GM12878 (cell line): ENCODE results near the gene EXO1. TPM values are rescaled to one million over a fixed set of nuclear protein-coding genes. Genes with fewer than 3 reads are reported as not detected.

Source experiments
- ATAC-seq: fragments of 200-7000 bp; cut with Tn5 transposase; 3 replicates; pipeline ENCODE4 v1.9.1; 2020; ENCODE audit warnings: mild to moderate bottlenecking, moderate library complexity
- BruUV-seq: library from RNA; stranded (reverse); fragments of 400-500 nt; replicated peaks from 2 replicates; lab custom pipeline; 2021; lab: Mats Ljungman, UMichigan
- CTCF ChIA-PET: fragments of 300-600 bp; sonication (Branson Sonifier 250); formaldehyde crosslinking; extraction: SDS; loops from one replicate; lab custom pipeline; 2021; ENCODE audit warnings: inconsistent platforms; lab: Yijun Ruan, JAX
- POLR2A ChIA-PET: fragments of 350-600 bp; formaldehyde crosslinking; extraction: SDS; loops from one replicate; lab custom pipeline; 2021; ENCODE audit warnings: inconsistent platforms; lab: Charles Lee
- RAD21 ChIA-PET: fragments of 300-600 bp; sonication (Branson Sonifier 250); formaldehyde crosslinking; loops from one replicate; lab custom pipeline; 2023; ENCODE audit warnings: antibody characterized with exemption; ENCODE audit not compliant: unreplicated experiment; lab: Charles Lee
- SMC1A ChIA-PET: fragments of 300-600 bp; sonication (Branson Sonifier 250); formaldehyde crosslinking; loops from one replicate; lab custom pipeline; 2023; ENCODE audit not compliant: unreplicated experiment, uncharacterized antibody; lab: Charles Lee
- DNase-seq: peaks from one replicate; pipeline ENCODE4 v3.0.0-alpha.2; 2011; ENCODE audit warnings: low read depth, low spot score
- FAIRE-seq: peaks from 3 replicates; lab custom pipeline; 2011; peaks lifted over from hg19 to GRCh38; lab: Jason Lieb, UNC
- H2AFZ ChIP-seq: 2 replicates; pipeline ENCODE4 v1.6.0; 2011; ENCODE audit warnings: low read depth, low read length, control low read depth; ENCODE audit not compliant: control insufficient read depth
- H3K27ac ChIP-seq: 2 replicates; pipeline ENCODE4 v1.5.1; 2011; ENCODE audit warnings: control low read depth; ENCODE audit not compliant: control insufficient read depth, insufficient read depth
- H3K27me3 ChIP-seq, 2 experiments: replicated peaks in 1 of 2; 2 replicates each; pipeline versions ENCODE4 v1.6.0 to v1.6.1; 2011; ENCODE audit warnings: low read length in 1 of 2; ENCODE audit not compliant: control insufficient read depth in 2 of 2, insufficient read depth in 2 of 2
- H3K36me3 ChIP-seq, 2 experiments: 2 replicates each; pipeline ENCODE4 v1.5.1; 2011; ENCODE audit warnings: low read length in 1 of 2; ENCODE audit not compliant: control insufficient read depth in 2 of 2, insufficient read depth in 2 of 2
- H3K4me1 ChIP-seq: 2 replicates; pipeline ENCODE4 v1.6.1; 2011; ENCODE audit warnings: mild to moderate bottlenecking, low read length, moderate library complexity, mixed read lengths; ENCODE audit not compliant: control insufficient read depth, insufficient read depth
- H3K4me2 ChIP-seq: 2 replicates; pipeline ENCODE4 v1.6.0; 2011; ENCODE audit warnings: control low read depth; ENCODE audit not compliant: control insufficient read depth, insufficient read depth
- H3K4me3 ChIP-seq: fragments of 200-600 bp; sonication (generic); 2 replicates; pipeline ENCODE4 v1.5.1; 2016
- H3K79me2 ChIP-seq: 2 replicates; pipeline ENCODE4 v1.6.0; 2011; ENCODE audit warnings: low read length; ENCODE audit not compliant: control insufficient read depth, insufficient read depth
- H3K9ac ChIP-seq: 2 replicates; pipeline ENCODE4 v1.8.0; 2011; ENCODE audit warnings: low read length, control low read depth, mixed read lengths; ENCODE audit not compliant: control insufficient read depth, insufficient read depth
- H3K9me3 ChIP-seq: replicated peaks from 3 replicates; pipeline ENCODE4 v1.5.1; 2011; ENCODE audit warnings: mild to moderate bottlenecking, low read length; ENCODE audit not compliant: control insufficient read depth, insufficient read depth
- H4K20me1 ChIP-seq: 2 replicates; pipeline ENCODE4 v1.6.0; 2011; ENCODE audit not compliant: control insufficient read depth, insufficient read depth
- ASH2L ChIP-seq: fragments of 300-600, 200-600 bp; sonication (generic); IDR thresholded peaks from 2 replicates; pipeline ENCODE4 v1.6.1; 2017; ENCODE audit warnings: low read depth, mild to moderate bottlenecking, borderline replicate concordance
- CREB1 ChIP-seq: IDR thresholded peaks from 2 replicates; pipeline ENCODE4 v1.6.1; 2012; ENCODE audit warnings: low read depth, mild to moderate bottlenecking, inconsistent platforms
- CREM ChIP-seq: IDR thresholded peaks from 2 replicates; pipeline ENCODE4 v1.6.1; 2014; ENCODE audit warnings: antibody characterized with exemption, low read depth
- HDAC6 ChIP-seq: fragments of 200-600 bp; sonication (generic); IDR thresholded peaks from one replicate; pipeline ENCODE4 v1.8.0; 2017; ENCODE audit warnings: antibody characterized with exemption; ENCODE audit not compliant: unreplicated experiment
- MTA2 ChIP-seq: fragments of 450-650 bp; IDR thresholded peaks from 2 replicates; pipeline ENCODE4 v1.6.1; 2016; ENCODE audit warnings: low read depth, mild to moderate bottlenecking, moderate library complexity
- NRF1 ChIP-seq: conservative IDR thresholded peaks from 2 replicates; pipeline ENCODE4 v1.6.1; 2011; ENCODE audit warnings: mild to moderate bottlenecking, low read depth, low read length, improper control_type of control experiment
- RUNX3 ChIP-seq: IDR thresholded peaks from 2 replicates; pipeline ENCODE4 v1.6.1; 2012; ENCODE audit warnings: low read length, inconsistent platforms
- SMC3 ChIP-seq: IDR thresholded peaks from 2 replicates; pipeline ENCODE4 v1.6.1; 2011; ENCODE audit warnings: low read length, improper control_type of control experiment, borderline replicate concordance
- SPI1 ChIP-seq: IDR thresholded peaks from 2 replicates; pipeline ENCODE4 v1.6.1; 2011; ENCODE audit warnings: low read depth, mild to moderate bottlenecking, low read length, moderate library complexity, borderline replicate concordance; ENCODE audit not compliant: insufficient read depth
- STAT3 ChIP-seq: IDR thresholded peaks from 2 replicates; pipeline ENCODE4 v1.6.1; 2011; ENCODE audit warnings: low read depth, low read length, improper control_type of control experiment
- TCF3 ChIP-seq: IDR thresholded peaks from 2 replicates; pipeline ENCODE4 v1.6.1; 2012; ENCODE audit warnings: low read depth, mild to moderate bottlenecking, low read length, borderline replicate concordance; ENCODE audit not compliant: insufficient read depth
- ZNF207 ChIP-seq: fragments of 450-650 bp; IDR thresholded peaks from 2 replicates; pipeline ENCODE4 v1.6.1; 2014; ENCODE audit warnings: antibody characterized with exemption, mild to moderate bottlenecking, borderline replicate concordance
- WGBS: methylation state at CpG from one replicate; pipeline ENCODE4 v1.1.6; 2016; ENCODE audit warnings: low lambda C conversion rate; ENCODE audit not compliant: insufficient replicate concordance, insufficient coverage; ENCODE audit errors: missing lambda C conversion rate; 5-methylcytosine and 5-hydroxymethylcytosine counted together
- in situ Hi-C: fragments of 300-500 bp; cut with MboI; formaldehyde crosslinking; loops from 9 replicates; pipeline ENCODE4 v1.14.3; 2018; ENCODE audit warnings: mixed read lengths
- intact Hi-C: fragments of 100-400 bp; cut with micrococcal nuclease; formaldehyde crosslinking; loops from one replicate; pipeline ENCODE4 v1.14.2; 2022; ENCODE audit not compliant: unreplicated experiment
- polyA plus RNA-seq, 11 experiments: library from polyadenylated mRNA; depleted of rRNA in 4 of 11; unstranded in 6 of 11; stranded (reverse) in 5 of 11; fragments of >200 nt; fragmentation: Nextera tagmentation in 4 of 11; fragmentation: Illumina TruSeq in 1 of 11; extraction: Ambion mirVana in 4 of 11; extraction: Trizol in 1 of 11; gene quantifications; 1 replicate in 1 of 11; 2 replicates in 10 of 11; pipeline versions ENCODE4 v1.2.1 to v1.2.3, GENCODE V29; 2011 to 2016; ENCODE audit warnings: inconsistent platforms in 2 of 11, missing spikeins in 2 of 11, low read depth in 1 of 11
- total RNA-seq, 4 experiments: library from RNA; depleted of rRNA in 3 of 4; stranded (reverse); fragments of >200 nt in 3 of 4; fragmentation: Illumina TruSeq in 1 of 4; extraction: Trizol in 1 of 4; gene quantifications; 2 replicates each; pipeline versions ENCODE4 v1.2.1 to v1.2.3, GENCODE V29; 2013 to 2021
- TF ChIP-seq, protein P1 (sequence below): fragments of 450-650 bp; IDR thresholded peaks from 2 replicates; pipeline ENCODE4 v1.6.1; 2017; ENCODE audit warnings: mild to moderate bottlenecking, moderate library complexity

Gene EXO1
- total and polyA plus RNA-seq, 10 of the 15 experiments (the other 5 are each of a cell fraction or from before 2014, with no cell fraction given) = 8.7 to 43.4 (median 30.6) TPM

- RAD21 ChIA-PET = no interaction called here
- peak overlapping the region; percentile 90 for H2AFZ ChIP-seq
- in situ Hi-C loops (loop anchor here (5.0 kb wide), 1 partner anchor 317 kb away; the partner anchor contains the start of gene KMO), intact Hi-C loops (loop anchor here (5.0 kb wide), 3 partner anchors 148 to 317 kb away; partner anchors contain the start of genes KMO and MAP1LC3C)
- H3K36me3 ChIP-seq = peaks cover 0 to 6% of the 10 kb centered on the region in 2 experiments; a peak in 1 of 4 replicates
- CTCF ChIA-PET = interaction anchor here (2.4 kb wide), 1 partner anchor 150 kb away, joined by 10 read pairs; the partner anchor contains the start of gene MAP1LC3C
- POLR2A ChIA-PET = interaction anchor here (1.5 kb wide), 1 partner anchor 8 kb away, joined by 4 read pairs; no protein-coding TSS in a partner anchor
- no TSS peak for BruUV-seq
- FAIRE-seq = no peak
- H3K27me3 ChIP-seq = no peaks in the 10 kb centered on the region
- H3K4me1 ChIP-seq = no peaks in the 10 kb centered on the region; the same call in 1 of the 2 replicates
- peaks cover 17% of the 10 kb centered on the region for H3K79me2 ChIP-seq
- no peaks in the 10 kb centered on the region for H4K20me1 ChIP-seq
- H3K4me3 ChIP-seq = peak overlapping the region; percentile 89
- peak; percentile 41 for ATAC-seq
- peak overlapping the region; percentile 90 for H3K9ac ChIP-seq
- H3K4me2 ChIP-seq = peak overlapping the region; percentile 80
- 0% methylated on average over 13 of the region's 13 CpGs for WGBS
- TF ChIP-seq ASH2L (no peak), TCF3 (no peak), HDAC6 (no peak), CREB1 (no peak), RUNX3 (no peak), STAT3 (no peak), NRF1 (no peak), MTA2 (no peak), CREM (no peak), SPI1 (no peak), ZNF207 (no peak), SMC3 (no peak)
- TF ChIP-seq, protein P1, sequence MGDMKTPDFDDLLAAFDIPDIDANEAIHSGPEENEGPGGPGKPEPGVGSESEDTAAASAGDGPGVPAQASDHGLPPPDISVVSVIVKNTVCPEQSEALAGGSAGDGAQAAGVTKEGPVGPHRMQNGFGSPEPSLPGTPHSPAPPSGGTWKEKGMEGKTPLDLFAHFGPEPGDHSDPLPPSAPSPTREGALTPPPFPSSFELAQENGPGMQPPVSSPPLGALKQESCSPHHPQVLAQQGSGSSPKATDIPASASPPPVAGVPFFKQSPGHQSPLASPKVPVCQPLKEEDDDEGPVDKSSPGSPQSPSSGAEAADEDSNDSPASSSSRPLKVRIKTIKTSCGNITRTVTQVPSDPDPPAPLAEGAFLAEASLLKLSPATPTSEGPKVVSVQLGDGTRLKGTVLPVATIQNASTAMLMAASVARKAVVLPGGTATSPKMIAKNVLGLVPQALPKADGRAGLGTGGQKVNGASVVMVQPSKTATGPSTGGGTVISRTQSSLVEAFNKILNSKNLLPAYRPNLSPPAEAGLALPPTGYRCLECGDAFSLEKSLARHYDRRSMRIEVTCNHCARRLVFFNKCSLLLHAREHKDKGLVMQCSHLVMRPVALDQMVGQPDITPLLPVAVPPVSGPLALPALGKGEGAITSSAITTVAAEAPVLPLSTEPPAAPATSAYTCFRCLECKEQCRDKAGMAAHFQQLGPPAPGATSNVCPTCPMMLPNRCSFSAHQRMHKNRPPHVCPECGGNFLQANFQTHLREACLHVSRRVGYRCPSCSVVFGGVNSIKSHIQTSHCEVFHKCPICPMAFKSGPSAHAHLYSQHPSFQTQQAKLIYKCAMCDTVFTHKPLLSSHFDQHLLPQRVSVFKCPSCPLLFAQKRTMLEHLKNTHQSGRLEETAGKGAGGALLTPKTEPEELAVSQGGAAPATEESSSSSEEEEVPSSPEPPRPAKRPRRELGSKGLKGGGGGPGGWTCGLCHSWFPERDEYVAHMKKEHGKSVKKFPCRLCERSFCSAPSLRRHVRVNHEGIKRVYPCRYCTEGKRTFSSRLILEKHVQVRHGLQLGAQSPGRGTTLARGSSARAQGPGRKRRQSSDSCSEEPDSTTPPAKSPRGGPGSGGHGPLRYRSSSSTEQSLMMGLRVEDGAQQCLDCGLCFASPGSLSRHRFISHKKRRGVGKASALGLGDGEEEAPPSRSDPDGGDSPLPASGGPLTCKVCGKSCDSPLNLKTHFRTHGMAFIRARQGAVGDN = no peak
- no peaks in the 10 kb centered on the region for H3K9me3 ChIP-seq
- SMC1A ChIA-PET = no interaction called here
- DNase-seq = no peak
- H3K27ac ChIP-seq = peak overlapping the region; percentile 25; the same call in 1 of the 2 replicates
These were observed 811 bp downstream of the EXO1 start for GRCh38 chr1:241848686-241849344.
